Measurements from ENCODE around the gene ACVR1B.

The ACVR1B gene

GRCh38 chr12:51970904-51971646 is 19.6 kb downstream of the ACVR1B start:
- Histone ChIP-seq H3K27me3 (no peaks in the 10 kb centered on the region), H3K36me3 (no peaks in the 10 kb centered on the region), H3K27ac (peak overlapping the region; percentile 90), H3K4me3 (ENCODE audit: low read depth in 1 of 2, low read length in 1 of 2) (peak overlapping the region in 1 of 2 experiments; percentile 62), H3K9me3 (no peaks in the 10 kb centered on the region), H3K4me1 (ENCODE audit: control insufficient read depth in 1 of 2, insufficient read depth in 1 of 2, low read depth in 1 of 2, low read length in 1 of 2) (peaks cover 65 to 73% of the 10 kb centered on the region in 2 experiments)
- TF ChIP-seq CTCF (IDR thresholded peaks at IDR 0.05) = peak; percentile 49

- H3K4me3 ChIP-seq (ENCODE audit: low read depth in 1 of 2, low read length in 1 of 2) = peak overlapping the region; percentile 45 to 62
- no peaks in the 10 kb centered on the region for H3K9me3 ChIP-seq
- H3K36me3 ChIP-seq = no peaks in the 10 kb centered on the region
- peaks cover 73 to 81% of the 10 kb centered on the region in 2 experiments for H3K4me1 ChIP-seq (ENCODE audit: control insufficient read depth in 1 of 2, insufficient read depth in 1 of 2, low read depth in 1 of 2, low read length in 1 of 2)
- no peak for TF ChIP-seq CTCF (IDR thresholded peaks at IDR 0.05)
- H3K27ac ChIP-seq = peak overlapping the region; percentile 90
- no peaks in the 10 kb centered on the region for H3K27me3 ChIP-seq
Observed at GRCh38 chr12:51971679-51972421, 20.4 kb downstream of the ACVR1B start.

GRCh38 chr12:51972422-51972812 is 20.9 kb downstream of the ACVR1B start:
- peaks cover 79 to 86% of the 10 kb centered on the region in 2 experiments for H3K4me1 ChIP-seq (ENCODE audit: control insufficient read depth in 1 of 2, insufficient read depth in 1 of 2, low read depth in 1 of 2, low read length in 1 of 2)
- H3K36me3 ChIP-seq = no peaks in the 10 kb centered on the region
- TF ChIP-seq CTCF (IDR thresholded peaks at IDR 0.05) = no peak
- H3K27me3 ChIP-seq = no peaks in the 10 kb centered on the region
- H3K4me3 ChIP-seq (ENCODE audit: low read depth in 1 of 2, low read length in 1 of 2) = peak overlapping the region; percentile 45 to 62
- peak overlapping the region; percentile 90 for H3K27ac ChIP-seq
- no peaks in the 10 kb centered on the region for H3K9me3 ChIP-seq

GRCh38 chr12:51972849-51973273 is 21.4 kb downstream of the ACVR1B start:
- Histone ChIP-seq H3K9me3 (no peaks in the 10 kb centered on the region), H3K36me3 (no peaks in the 10 kb centered on the region), H3K27ac (peak overlapping the region; percentile 90), H3K4me1 (ENCODE audit: control insufficient read depth in 1 of 2, insufficient read depth in 1 of 2, low read depth in 1 of 2, low read length in 1 of 2) (peaks cover 83 to 91% of the 10 kb centered on the region in 2 experiments), H3K27me3 (no peaks in the 10 kb centered on the region), H3K4me3 (ENCODE audit: low read depth in 1 of 2, low read length in 1 of 2) (peak overlapping the region; percentile 45 to 62)
- no peak for TF ChIP-seq CTCF (IDR thresholded peaks at IDR 0.05)

GRCh38 chr12:51973560-51973959 is 22.1 kb downstream of the ACVR1B start:
- Histone ChIP-seq H3K27me3 (no peaks in the 10 kb centered on the region), H3K27ac (peak overlapping the region; percentile 90), H3K4me3 (ENCODE audit: low read depth in 1 of 2, low read length in 1 of 2) (peak overlapping the region; percentile 45 to 62), H3K4me1 (ENCODE audit: control insufficient read depth in 1 of 2, insufficient read depth in 1 of 2, low read depth in 1 of 2, low read length in 1 of 2) (peaks cover 88 to 97% of the 10 kb centered on the region in 2 experiments), H3K9me3 (no peaks in the 10 kb centered on the region), H3K36me3 (no peaks in the 10 kb centered on the region)
- TF ChIP-seq CTCF (IDR thresholded peaks at IDR 0.05) = no peak

All from neutrophil (primary cell).